Suprapubic skin (tissue), 4 donors: ENCODE measurements around the gene AKAP8. TPM values are rescaled to one million over a fixed set of nuclear protein-coding genes. Genes with fewer than 3 reads are reported as not detected.
A peak's percentile ranks its signal among the peaks of the same experiment; 100 is the strongest.

Experiments used
- DNase-seq, 2 donors: peaks; one replicate each; pipeline ENCODE4 v3.0.0-alpha.2; 2019; ENCODE audit warnings: low spot score in 2 of 2
- H3K27ac ChIP-seq: fragments of 200-600 bp; sonication (generic); one replicate; pipeline ENCODE4 v1.5.1; 2019
- H3K27me3 ChIP-seq: fragments of 200-600 bp; sonication (generic); one replicate; pipeline ENCODE4 v1.5.1; 2019
- H3K36me3 ChIP-seq: fragments of 200-600 bp; sonication (generic); one replicate; pipeline ENCODE4 v1.5.1; 2019
- H3K4me1 ChIP-seq: fragments of 200-600 bp; sonication (generic); one replicate; pipeline ENCODE4 v1.5.1; 2019
- H3K4me3 ChIP-seq: fragments of 200-600 bp; sonication (generic); one replicate; pipeline ENCODE4 v1.5.1; 2019; ENCODE audit warnings: mild to moderate bottlenecking
- H3K9me3 ChIP-seq: fragments of 200-600 bp; sonication (generic); one replicate; pipeline ENCODE4 v1.5.1; 2019
- CTCF ChIP-seq, 2 donors: fragments of 200-600 bp in 1 of 2; fragments of 450-650 bp in 1 of 2; sonication (generic) in 1 of 2; IDR thresholded peaks; one replicate each; pipeline ENCODE4 v1.5.1; 2016 to 2019; ENCODE audit warnings: antibody characterized with exemption in 2 of 2, mild to moderate bottlenecking in 1 of 2, moderate library complexity in 1 of 2
- EP300 ChIP-seq: sonication (generic); formaldehyde crosslinking; IDR thresholded peaks from one replicate; pipeline ENCODE4 v1.6.1; 2017; ENCODE audit warnings: antibody characterized with exemption
- POLR2A ChIP-seq, 2 donors: fragments of 450-650 bp; IDR thresholded peaks; one replicate each; pipeline ENCODE4 v1.6.1; 2017; ENCODE audit warnings: antibody characterized with exemption in 2 of 2, mild to moderate bottlenecking in 2 of 2, moderate library complexity in 2 of 2
- POLR2AphosphoS5 ChIP-seq, 3 donors: sonication (generic); formaldehyde crosslinking; IDR thresholded peaks; one replicate each; pipeline ENCODE4 v1.6.1; 2017; ENCODE audit warnings: antibody characterized with exemption in 3 of 3
- WGBS: methylation state at CpG from one replicate; pipeline ENCODE4 v1.1.5; 2018; 5-methylcytosine and 5-hydroxymethylcytosine counted together
- total RNA-seq, 4 donors: library from RNA; depleted of rRNA; stranded (reverse); fragments of >200 nt; gene quantifications; one replicate each; pipeline ENCODE4 v1.1.0, GENCODE V29; 2016

AKAP8 gene
- total RNA-seq, 4 donors from 2014 or later: 25.3 to 77.9 (median 41.6) TPM

DNA sequence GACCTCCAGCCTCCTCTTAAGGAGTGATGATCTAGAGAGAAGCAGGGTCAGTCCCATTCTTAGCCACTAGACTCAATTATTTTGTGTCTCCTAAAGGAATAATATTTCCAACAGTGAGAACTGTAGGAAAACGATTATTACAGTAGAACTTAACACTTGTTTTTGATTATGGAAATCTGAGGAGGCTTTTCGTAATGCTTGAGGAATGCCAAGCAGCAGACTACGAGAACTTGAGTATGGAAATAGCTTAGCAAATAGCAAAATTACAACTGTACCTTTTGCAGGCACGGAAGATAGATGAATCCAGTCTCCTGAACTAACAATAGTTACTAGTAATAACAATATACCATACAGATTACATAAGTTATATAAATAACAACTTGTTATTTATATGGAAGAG, 59.5 kb downstream of the AKAP8 start:
- Histone ChIP-seq H3K4me3 (no peak overlapping the region), H3K27ac (no peak overlapping the region), H3K9me3 (no peaks in the 10 kb centered on the region), H3K36me3 (no peaks in the 10 kb centered on the region), H3K27me3 (no peaks in the 10 kb centered on the region), H3K4me1 (peaks cover 93% of the 10 kb centered on the region)
- TF ChIP-seq CTCF (IDR thresholded peaks at IDR 0.05): no peak
- no peak for TF ChIP-seq POLR2AphosphoS5 (IDR thresholded peaks at IDR 0.05)
- TF ChIP-seq POLR2A (IDR thresholded peaks at IDR 0.05): no peak
- TF ChIP-seq EP300: no peak
- WGBS: 35% methylated on average over 4 of the region's 4 CpGs
- DNase-seq: no peak

DNA sequence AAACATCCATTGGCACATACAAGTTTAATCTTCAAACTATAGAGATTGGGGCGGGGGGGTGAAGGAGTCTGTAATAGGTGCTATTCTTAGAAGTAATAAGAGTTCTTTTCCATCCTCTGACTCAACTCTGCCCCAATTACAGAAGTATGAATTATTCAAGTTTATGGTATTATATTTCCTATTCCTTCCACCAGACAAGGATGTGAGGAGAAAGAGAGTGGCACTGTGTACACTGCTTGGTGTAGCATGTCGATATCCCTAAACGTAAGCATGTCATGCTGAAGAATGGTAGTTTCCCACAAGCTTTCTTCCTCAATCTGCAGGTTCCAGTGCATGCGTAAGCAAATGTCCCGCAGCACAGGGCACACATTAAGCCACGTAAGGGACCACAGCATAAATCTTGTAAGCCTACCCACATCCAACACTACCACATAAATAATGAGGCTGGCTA, 61.3 kb downstream of the AKAP8 start:
- DNase-seq: peak in 1 of 2 donors; percentile 43
- Histone ChIP-seq H3K4me3 (no peak overlapping the region), H3K9me3 (no peaks in the 10 kb centered on the region), H3K4me1 (peaks cover 93% of the 10 kb centered on the region), H3K27ac (peak overlapping the region; percentile 13), H3K27me3 (no peaks in the 10 kb centered on the region), H3K36me3 (no peaks in the 10 kb centered on the region)
- WGBS: 47% methylated on average over 6 of the region's 6 CpGs
- no peak for TF ChIP-seq CTCF (IDR thresholded peaks at IDR 0.05)
- TF ChIP-seq POLR2AphosphoS5 (IDR thresholded peaks at IDR 0.05): no peak
- no peak for TF ChIP-seq EP300
- TF ChIP-seq POLR2A (IDR thresholded peaks at IDR 0.05): no peak

DNA sequence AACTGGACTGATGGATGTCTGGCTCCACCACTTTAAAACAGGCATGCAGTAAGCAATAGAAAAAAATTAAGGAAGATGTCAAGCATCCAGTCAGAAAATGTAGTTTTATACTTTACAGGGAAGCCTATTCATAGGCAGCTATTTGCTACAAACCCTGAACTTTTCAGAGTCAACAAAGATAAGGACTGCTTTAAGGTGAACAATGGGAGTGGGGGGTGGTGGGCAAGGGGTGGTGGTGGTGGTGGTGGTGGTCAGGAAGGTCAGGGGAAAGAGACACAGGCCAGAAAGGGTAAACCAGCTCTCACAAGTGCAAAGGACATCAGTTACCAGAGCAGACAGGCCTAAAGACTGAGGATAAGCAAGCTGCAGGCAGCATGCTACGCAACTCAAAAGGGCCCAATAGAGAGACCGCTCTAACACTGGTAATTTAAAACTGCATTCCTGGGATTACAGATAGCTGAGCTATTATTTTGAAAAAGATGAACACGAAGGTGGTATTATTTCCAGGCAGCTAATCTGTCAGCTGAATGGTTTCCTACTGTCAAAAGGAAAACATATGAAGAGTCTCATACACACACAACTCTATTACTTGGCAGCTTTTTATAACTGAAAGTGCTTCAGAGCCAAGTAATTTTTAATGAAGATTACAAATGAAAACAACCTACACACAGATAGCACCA, 62.1 kb downstream of the AKAP8 start:
- TF ChIP-seq POLR2A (IDR thresholded peaks at IDR 0.05) (no peak), POLR2AphosphoS5 (IDR thresholded peaks at IDR 0.05) (no peak), EP300 (no peak), CTCF (IDR thresholded peaks at IDR 0.05) (no peak)
- H3K27ac ChIP-seq: no peak overlapping the region

DNA sequence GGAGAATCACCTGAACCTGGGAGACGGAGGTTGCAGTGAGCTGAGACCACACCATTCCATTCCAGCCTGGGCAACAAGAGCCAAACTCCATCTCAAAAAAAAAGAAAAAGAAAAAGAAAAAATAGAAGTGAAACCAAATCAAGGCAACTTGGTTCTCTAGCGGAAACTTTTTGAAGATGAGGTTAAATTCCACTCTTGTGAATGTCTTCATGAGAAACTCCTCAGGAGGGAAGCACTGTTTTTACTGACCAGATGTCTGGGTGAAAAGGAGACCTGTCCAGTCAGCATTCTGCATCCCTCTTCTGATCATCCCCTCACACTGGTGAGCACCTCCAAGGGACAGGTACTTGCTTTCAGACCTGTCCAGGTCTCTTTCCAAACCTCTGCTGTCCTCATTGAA, 63.1 kb downstream of the AKAP8 start:
- peak in 1 of 2 donors; percentile 18 for DNase-seq
- H3K27me3 ChIP-seq: no peaks in the 10 kb centered on the region
- H3K4me1 ChIP-seq: peaks cover 95% of the 10 kb centered on the region
- no peaks in the 10 kb centered on the region for H3K36me3 ChIP-seq
- H3K4me3 ChIP-seq: no peak overlapping the region
- H3K9me3 ChIP-seq: no peaks in the 10 kb centered on the region
- WGBS: 86% methylated on average over 2 of the region's 2 CpGs
- peak overlapping the region; percentile 27 for H3K27ac ChIP-seq
- TF ChIP-seq CTCF (IDR thresholded peaks at IDR 0.05): no peak

More for the DNA sequence above, 62.1 kb downstream of the AKAP8 start:
- DNase-seq: no peak
- Histone ChIP-seq H3K27me3 (no peaks in the 10 kb centered on the region), H3K4me1 (peaks cover 91% of the 10 kb centered on the region), H3K4me3 (no peak overlapping the region), H3K36me3 (no peaks in the 10 kb centered on the region), H3K9me3 (no peaks in the 10 kb centered on the region)
- WGBS: 47% methylated on average over 3 of the region's 3 CpGs

DNA sequence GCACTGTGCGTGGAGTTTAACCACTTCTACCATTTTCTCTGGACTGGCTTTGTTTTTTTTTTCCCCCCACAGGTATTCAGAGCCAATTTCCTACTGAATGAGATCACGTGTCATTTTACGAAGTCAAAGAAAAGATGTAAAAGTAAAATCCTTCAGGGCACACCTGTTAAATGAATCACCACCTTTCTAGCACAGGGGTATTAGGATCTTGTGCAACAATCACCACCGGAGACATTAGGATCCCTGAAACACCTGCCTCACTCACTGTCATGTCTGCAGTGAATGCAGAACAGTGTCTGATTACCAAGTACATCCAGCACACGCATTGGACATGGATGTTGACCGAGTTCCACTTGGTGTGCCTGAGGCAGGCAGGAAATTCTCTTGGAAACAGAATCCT, 64.5 kb downstream of the AKAP8 start:
- Histone ChIP-seq H3K36me3 (no peaks in the 10 kb centered on the region), H3K4me3 (no peak overlapping the region), H3K27me3 (no peaks in the 10 kb centered on the region), H3K9me3 (no peaks in the 10 kb centered on the region), H3K27ac (no peak overlapping the region), H3K4me1 (peaks cover 95% of the 10 kb centered on the region)
- no peak for DNase-seq
- WGBS: 50% methylated on average over 6 of the region's 6 CpGs
- no peak for TF ChIP-seq EP300
- TF ChIP-seq CTCF (IDR thresholded peaks at IDR 0.05): no peak
- no peak for TF ChIP-seq POLR2A (IDR thresholded peaks at IDR 0.05)
